ENCODE results near the gene ISG15.

The ISG15 gene

DNA sequence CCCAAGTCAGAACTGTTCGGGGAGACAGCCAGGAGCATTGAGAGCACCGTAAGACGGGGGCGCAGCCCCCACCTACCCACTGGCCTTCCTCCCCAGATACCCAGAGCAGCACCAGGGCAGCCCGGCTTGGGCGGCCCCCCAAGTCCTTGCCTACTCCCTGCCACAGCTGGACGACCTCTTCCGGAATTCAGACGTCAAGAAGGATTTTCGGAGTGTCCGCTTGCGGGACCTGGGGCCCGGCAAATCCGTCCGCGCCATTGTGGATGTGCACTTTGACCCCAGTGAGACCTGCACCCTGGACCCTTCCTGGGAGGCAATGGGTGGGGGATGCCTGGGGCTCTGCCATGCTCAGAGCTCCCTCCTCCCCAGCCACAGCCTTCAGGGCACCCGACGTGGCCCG lies 34.1 kb downstream of the ISG15 start:
- no peak for DNase-seq (ENCODE audit: low read depth, low spot score)
- no peaks in the 10 kb centered on the region for H3K27me3 ChIP-seq (ENCODE audit: insufficient read depth, insufficient read length)
- no peaks in the 10 kb centered on the region for H3K9me3 ChIP-seq (ENCODE audit: insufficient read depth, low read length)
- peaks cover 83% of the 10 kb centered on the region for H3K36me3 ChIP-seq (ENCODE audit: insufficient read depth, insufficient read length, low read length)
- H3K9ac ChIP-seq (ENCODE audit: insufficient read length, low read depth) = no peak overlapping the region
- TF ChIP-seq YY1 (IDR thresholded peaks at IDR 0.05; ENCODE audit: insufficient read depth, insufficient read length) (no peak), SUZ12 (IDR thresholded peaks at IDR 0.05; ENCODE audit: extremely low read depth, insufficient read depth, insufficient read length) (no peak), ZNF274 (IDR thresholded peaks at IDR 0.05; ENCODE audit: low read depth, low read length) (no peak)
- H3K4me1 ChIP-seq (ENCODE audit: insufficient read depth, insufficient read length) = no peaks in the 10 kb centered on the region
- no peak overlapping the region for H3K4me3 ChIP-seq (ENCODE audit: insufficient read length, low read depth)

DNA sequence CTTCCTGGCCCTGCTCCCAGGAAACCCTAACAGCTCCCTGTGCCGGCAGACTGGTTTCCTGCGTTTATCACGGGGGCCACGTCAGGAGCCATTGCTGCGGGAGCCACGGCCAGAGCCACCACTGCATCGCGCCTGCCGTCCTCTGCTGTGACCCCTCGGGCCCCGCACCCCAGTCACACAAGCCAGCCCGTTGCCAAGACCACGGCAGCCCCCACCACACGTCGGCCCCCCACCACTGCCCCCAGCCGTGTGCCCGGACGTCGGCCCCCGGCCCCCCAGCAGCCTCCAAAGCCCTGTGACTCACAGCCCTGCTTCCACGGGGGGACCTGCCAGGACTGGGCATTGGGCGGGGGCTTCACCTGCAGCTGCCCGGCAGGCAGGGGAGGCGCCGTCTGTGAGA lies 34.7 kb downstream of the ISG15 start:
- DNase-seq (ENCODE audit: low read depth, low spot score) = no peak
- Histone ChIP-seq H3K4me1 (ENCODE audit: insufficient read depth, insufficient read length) (no peaks in the 10 kb centered on the region), H3K27me3 (ENCODE audit: insufficient read depth, insufficient read length) (no peaks in the 10 kb centered on the region), H3K4me3 (ENCODE audit: insufficient read length, low read depth) (no peak overlapping the region), H3K36me3 (ENCODE audit: insufficient read depth, insufficient read length, low read length) (peaks cover 83% of the 10 kb centered on the region), H3K9ac (ENCODE audit: insufficient read length, low read depth) (no peak overlapping the region), H3K9me3 (ENCODE audit: insufficient read depth, low read length) (no peaks in the 10 kb centered on the region)
- TF ChIP-seq YY1 (IDR thresholded peaks at IDR 0.05; ENCODE audit: insufficient read depth, insufficient read length) (no peak), SUZ12 (IDR thresholded peaks at IDR 0.05; ENCODE audit: extremely low read depth, insufficient read depth, insufficient read length) (no peak), ZNF274 (IDR thresholded peaks at IDR 0.05; ENCODE audit: low read depth, low read length) (no peak)

DNA sequence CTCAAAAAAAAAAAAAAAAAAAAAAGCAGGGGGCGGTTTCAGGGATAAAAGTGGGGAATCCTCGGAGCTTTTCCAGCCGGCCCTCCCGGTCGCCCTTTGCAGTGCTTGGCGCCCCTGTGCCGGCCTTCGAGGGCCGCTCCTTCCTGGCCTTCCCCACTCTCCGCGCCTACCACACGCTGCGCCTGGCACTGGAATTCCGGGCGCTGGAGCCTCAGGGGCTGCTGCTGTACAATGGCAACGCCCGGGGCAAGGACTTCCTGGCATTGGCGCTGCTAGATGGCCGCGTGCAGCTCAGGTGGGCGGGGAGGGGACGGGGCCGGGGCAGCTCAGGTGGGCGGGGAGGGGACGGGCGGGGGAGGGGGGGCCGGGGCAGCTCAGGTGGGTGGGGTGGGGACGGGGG lies 35.5 kb downstream of the ISG15 start:
- Histone ChIP-seq H3K36me3 (ENCODE audit: insufficient read depth, insufficient read length, low read length) (peaks cover 83% of the 10 kb centered on the region), H3K4me3 (ENCODE audit: insufficient read length, low read depth) (no peak overlapping the region), H3K27me3 (ENCODE audit: insufficient read depth, insufficient read length) (no peaks in the 10 kb centered on the region)

DNA sequence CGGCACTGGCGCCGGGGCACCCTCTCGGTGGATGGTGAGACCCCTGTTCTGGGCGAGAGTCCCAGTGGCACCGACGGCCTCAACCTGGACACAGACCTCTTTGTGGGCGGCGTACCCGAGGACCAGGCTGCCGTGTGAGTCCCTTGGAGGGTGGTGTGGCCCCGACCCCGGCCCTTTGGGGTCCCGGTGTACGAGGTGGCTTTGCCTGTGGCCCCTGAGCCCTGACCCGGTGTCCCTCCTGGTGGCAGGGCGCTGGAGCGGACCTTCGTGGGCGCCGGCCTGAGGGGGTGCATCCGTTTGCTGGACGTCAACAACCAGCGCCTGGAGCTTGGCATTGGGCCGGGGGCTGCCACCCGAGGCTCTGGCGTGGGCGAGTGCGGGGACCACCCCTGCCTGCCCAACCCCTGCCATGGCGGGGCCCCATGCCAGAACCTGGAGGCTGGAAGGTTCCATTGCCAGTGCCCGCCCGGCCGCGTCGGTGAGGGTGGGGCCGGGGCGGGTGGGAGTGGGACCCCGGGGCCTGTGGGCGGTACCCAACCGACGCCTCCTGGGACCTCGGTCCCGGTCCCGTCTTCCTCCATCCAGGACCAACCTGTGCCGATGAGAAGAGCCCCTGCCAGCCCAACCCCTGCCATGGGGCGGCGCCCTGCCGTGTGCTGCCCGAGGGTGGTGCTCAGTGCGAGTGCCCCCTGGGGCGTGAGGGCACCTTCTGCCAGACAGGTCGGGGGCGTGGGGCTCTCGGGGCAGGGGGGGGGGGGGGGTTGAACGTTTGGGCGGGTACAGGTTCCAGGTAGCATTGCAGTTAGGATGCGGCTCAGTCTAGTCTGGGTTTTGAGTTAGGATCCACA lies 36.2 kb downstream of the ISG15 start:
- no peak overlapping the region for H3K9ac ChIP-seq (ENCODE audit: insufficient read length, low read depth)
- no peaks in the 10 kb centered on the region for H3K27me3 ChIP-seq (ENCODE audit: insufficient read depth, insufficient read length)
- no peak for DNase-seq (ENCODE audit: low read depth, low spot score)
- H3K9me3 ChIP-seq (ENCODE audit: insufficient read depth, low read length) = no peaks in the 10 kb centered on the region
- H3K36me3 ChIP-seq (ENCODE audit: insufficient read depth, insufficient read length, low read length) = peaks cover 83% of the 10 kb centered on the region
- H3K4me3 ChIP-seq (ENCODE audit: insufficient read length, low read depth) = no peak overlapping the region
- no peaks in the 10 kb centered on the region for H3K4me1 ChIP-seq (ENCODE audit: insufficient read depth, insufficient read length)
- no peak for TF ChIP-seq SUZ12 (IDR thresholded peaks at IDR 0.05; ENCODE audit: extremely low read depth, insufficient read depth, insufficient read length)
- no peak for TF ChIP-seq ZNF274 (IDR thresholded peaks at IDR 0.05; ENCODE audit: low read depth, low read length)
- no peak for TF ChIP-seq YY1 (IDR thresholded peaks at IDR 0.05; ENCODE audit: insufficient read depth, insufficient read length)

More for the DNA sequence above, 35.5 kb downstream of the ISG15 start:
- no peak for TF ChIP-seq ZNF274 (IDR thresholded peaks at IDR 0.05; ENCODE audit: low read depth, low read length)
- no peak for TF ChIP-seq YY1 (IDR thresholded peaks at IDR 0.05; ENCODE audit: insufficient read depth, insufficient read length)
- no peak for TF ChIP-seq SUZ12 (IDR thresholded peaks at IDR 0.05; ENCODE audit: extremely low read depth, insufficient read depth, insufficient read length)
- Histone ChIP-seq H3K4me1 (ENCODE audit: insufficient read depth, insufficient read length) (no peaks in the 10 kb centered on the region), H3K9ac (ENCODE audit: insufficient read length, low read depth) (no peak overlapping the region), H3K9me3 (ENCODE audit: insufficient read depth, low read length) (no peaks in the 10 kb centered on the region)
- DNase-seq (ENCODE audit: low read depth, low spot score) = no peak

DNA sequence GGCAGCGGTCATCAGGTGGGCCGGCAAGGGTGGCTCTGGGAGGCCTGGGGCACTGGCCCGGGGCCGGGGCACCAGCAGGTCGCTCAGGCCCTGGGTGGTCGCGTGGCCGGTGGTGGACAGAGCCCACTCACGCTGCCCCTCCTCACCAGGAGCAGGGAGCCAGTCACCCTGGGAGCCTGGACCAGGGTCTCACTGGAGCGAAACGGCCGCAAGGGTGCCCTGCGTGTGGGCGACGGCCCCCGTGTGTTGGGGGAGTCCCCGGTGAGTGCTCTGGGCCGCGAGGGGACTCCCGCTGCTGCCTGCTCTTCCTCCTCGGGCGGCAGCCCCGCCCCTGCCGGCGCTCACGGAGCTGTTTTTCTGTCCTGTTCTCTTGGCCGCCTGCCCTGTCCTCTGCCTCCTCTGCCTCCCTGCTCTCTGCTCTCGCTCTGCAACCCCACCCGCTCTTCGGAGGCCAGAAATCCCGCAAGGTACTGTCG lies 37.3 kb downstream of the ISG15 start:
- H3K4me3 ChIP-seq (ENCODE audit: insufficient read length, low read depth) = no peak overlapping the region
- no peaks in the 10 kb centered on the region for H3K4me1 ChIP-seq (ENCODE audit: insufficient read depth, insufficient read length)
- no peaks in the 10 kb centered on the region for H3K27me3 ChIP-seq (ENCODE audit: insufficient read depth, insufficient read length)
- no peaks in the 10 kb centered on the region for H3K9me3 ChIP-seq (ENCODE audit: insufficient read depth, low read length)
- no peak for DNase-seq (ENCODE audit: low read depth, low spot score)
- H3K36me3 ChIP-seq (ENCODE audit: insufficient read depth, insufficient read length, low read length) = peaks cover 82% of the 10 kb centered on the region
- H3K9ac ChIP-seq (ENCODE audit: insufficient read length, low read depth) = no peak overlapping the region
- TF ChIP-seq SUZ12 (IDR thresholded peaks at IDR 0.05; ENCODE audit: extremely low read depth, insufficient read depth, insufficient read length) (no peak), ZNF274 (IDR thresholded peaks at IDR 0.05; ENCODE audit: low read depth, low read length) (no peak), YY1 (IDR thresholded peaks at IDR 0.05; ENCODE audit: insufficient read depth, insufficient read length) (no peak)

DNA sequence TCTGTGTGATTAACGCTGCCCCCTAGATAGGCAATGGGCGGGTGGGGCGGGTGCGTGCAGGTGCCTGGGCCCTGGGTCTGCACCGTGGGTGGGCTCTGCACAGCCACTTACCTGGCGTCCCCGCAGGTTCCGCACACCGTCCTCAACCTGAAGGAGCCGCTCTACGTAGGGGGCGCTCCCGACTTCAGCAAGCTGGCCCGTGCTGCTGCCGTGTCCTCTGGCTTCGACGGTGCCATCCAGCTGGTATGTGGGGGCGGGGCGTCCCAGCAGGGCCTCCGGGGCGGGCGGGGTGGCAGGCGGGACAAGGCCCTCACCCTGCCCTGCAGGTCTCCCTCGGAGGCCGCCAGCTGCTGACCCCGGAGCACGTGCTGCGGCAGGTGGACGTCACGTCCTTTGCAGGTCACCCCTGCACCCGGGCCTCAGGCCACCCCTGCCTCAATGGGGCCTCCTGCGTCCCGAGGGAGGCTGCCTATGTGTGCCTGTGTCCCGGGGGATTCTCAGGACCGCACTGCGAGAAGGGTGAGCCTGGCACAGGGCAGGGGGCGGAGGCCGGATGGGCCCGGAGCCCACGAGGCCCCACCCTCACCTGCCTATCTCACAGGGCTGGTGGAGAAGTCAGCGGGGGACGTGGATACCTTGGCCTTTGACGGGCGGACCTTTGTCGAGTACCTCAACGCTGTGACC lies 38.0 kb downstream of the ISG15 start:
- no peaks in the 10 kb centered on the region for H3K9me3 ChIP-seq (ENCODE audit: insufficient read depth, low read length)
- no peaks in the 10 kb centered on the region for H3K4me1 ChIP-seq (ENCODE audit: insufficient read depth, insufficient read length)
- TF ChIP-seq YY1 (IDR thresholded peaks at IDR 0.05; ENCODE audit: insufficient read depth, insufficient read length) = no peak
- no peak for TF ChIP-seq SUZ12 (IDR thresholded peaks at IDR 0.05; ENCODE audit: extremely low read depth, insufficient read depth, insufficient read length)
- TF ChIP-seq ZNF274 (IDR thresholded peaks at IDR 0.05; ENCODE audit: low read depth, low read length) = no peak
- no peak for DNase-seq (ENCODE audit: low read depth, low spot score)
- H3K9ac ChIP-seq (ENCODE audit: insufficient read length, low read depth) = no peak overlapping the region
- H3K4me3 ChIP-seq (ENCODE audit: insufficient read length, low read depth) = no peak overlapping the region
- H3K36me3 ChIP-seq (ENCODE audit: insufficient read depth, insufficient read length, low read length) = peaks cover 77% of the 10 kb centered on the region
- no peaks in the 10 kb centered on the region for H3K27me3 ChIP-seq (ENCODE audit: insufficient read depth, insufficient read length)
